K562 (cell line): ENCODE results near the gene MOG. TPM values are rescaled to one million over a fixed set of nuclear protein-coding genes. Genes with fewer than 3 reads are reported as not detected.

Experiments
- HDAC1 ChIP-seq, 2 experiments: fragments of 450-650 bp; IDR thresholded peaks; 2 replicates each; pipeline ENCODE4 v1.6.1; 2016 to 2017; ENCODE audit warnings: inconsistent platforms in 1 of 2, mild to moderate bottlenecking in 1 of 2, moderate library complexity in 1 of 2
- HNRNPK ChIP-seq: fragments of 200-400 bp; formaldehyde crosslinking; IDR thresholded peaks from one replicate; pipeline ENCODE4 v1.6.1; 2018; ENCODE audit warnings: mild to moderate bottlenecking, low read depth, low read length; ENCODE audit not compliant: poor library complexity, severe bottlenecking
- NELFE ChIP-seq: IDR thresholded peaks from 2 replicates; pipeline ENCODE4 v1.6.1; 2011; ENCODE audit warnings: mild to moderate bottlenecking; ENCODE audit not compliant: insufficient read depth, insufficient read length
- NR2C1 ChIP-seq, 2 experiments: fragments of 450-650 bp; IDR thresholded peaks; 2 replicates each; pipeline ENCODE4 v1.6.1; 2017; ENCODE audit warnings: mild to moderate bottlenecking in 2 of 2, antibody characterized with exemption in 1 of 2, inconsistent platforms in 1 of 2, missing compliant biosample characterization in 1 of 2, missing genetic modification characterization in 1 of 2
- RHOXF2B ChIP-seq: fragments of 250-450 bp; sonication (Bioruptor Pico); conservative IDR thresholded peaks from 2 replicates; pipeline ENCODE4 v1.5.1; 2021
- THRAP3 ChIP-seq: fragments of 450-650 bp; IDR thresholded peaks from 2 replicates; pipeline ENCODE4 v1.6.1; 2016; ENCODE audit warnings: mild to moderate bottlenecking, inconsistent platforms, borderline replicate concordance
- ZNF384 ChIP-seq: IDR thresholded peaks from 2 replicates; pipeline ENCODE4 v1.6.1; 2012; ENCODE audit warnings: low read depth, low read length, improper control_type of control experiment
- polyA plus RNA-seq, 8 experiments: library from polyadenylated mRNA; depleted of rRNA in 4 of 8; stranded (reverse) in 5 of 8; unstranded in 3 of 8; fragments of >200 nt; fragmentation: Nextera tagmentation in 2 of 8; fragmentation: Illumina TruSeq in 1 of 8; extraction: Ambion mirVana in 2 of 8; extraction: Trizol in 1 of 8; gene quantifications; 2 replicates each; pipeline versions ENCODE4 v1.2.1 to v1.2.3, GENCODE V29; 2011 to 2014; ENCODE audit warnings: inconsistent platforms in 1 of 8, missing spikeins in 1 of 8
- total RNA-seq, 7 experiments: library from RNA; depleted of rRNA in 6 of 7; stranded (reverse); fragments of >200 nt in 6 of 7; fragmentation: Illumina TruSeq in 2 of 7; extraction: Trizol in 2 of 7; gene quantifications; 2 replicates each; pipeline versions ENCODE4 v1.2.1 to v1.2.3, GENCODE V29; 2011 to 2021; ENCODE audit warnings: low replicate concordance in 1 of 7
- TF ChIP-seq, protein P1 (sequence below): sonication (generic); formaldehyde crosslinking; IDR thresholded peaks from 2 replicates; pipeline ENCODE4 v1.8.0; 2022; ENCODE audit warnings: mild to moderate bottlenecking, missing genetic modification reagents
- TF ChIP-seq, protein P2 (sequence below): fragments of 450-650 bp; IDR thresholded peaks from 2 replicates; pipeline ENCODE4 v1.6.1; 2016; ENCODE audit warnings: mild to moderate bottlenecking, moderate library complexity
- TF ChIP-seq, protein P3 (sequence below), 2 experiments: IDR thresholded peaks; 2 replicates each; pipeline ENCODE4 v1.6.1; 2012; ENCODE audit warnings: improper control_type of control experiment in 2 of 2, low read depth in 2 of 2, low read length in 2 of 2, borderline replicate concordance in 1 of 2

MOG gene
- total and polyA plus RNA-seq, 9 of the 15 experiments (the other 6 are each of a cell fraction or from before 2014, with no cell fraction given) = not detected

DNA sequence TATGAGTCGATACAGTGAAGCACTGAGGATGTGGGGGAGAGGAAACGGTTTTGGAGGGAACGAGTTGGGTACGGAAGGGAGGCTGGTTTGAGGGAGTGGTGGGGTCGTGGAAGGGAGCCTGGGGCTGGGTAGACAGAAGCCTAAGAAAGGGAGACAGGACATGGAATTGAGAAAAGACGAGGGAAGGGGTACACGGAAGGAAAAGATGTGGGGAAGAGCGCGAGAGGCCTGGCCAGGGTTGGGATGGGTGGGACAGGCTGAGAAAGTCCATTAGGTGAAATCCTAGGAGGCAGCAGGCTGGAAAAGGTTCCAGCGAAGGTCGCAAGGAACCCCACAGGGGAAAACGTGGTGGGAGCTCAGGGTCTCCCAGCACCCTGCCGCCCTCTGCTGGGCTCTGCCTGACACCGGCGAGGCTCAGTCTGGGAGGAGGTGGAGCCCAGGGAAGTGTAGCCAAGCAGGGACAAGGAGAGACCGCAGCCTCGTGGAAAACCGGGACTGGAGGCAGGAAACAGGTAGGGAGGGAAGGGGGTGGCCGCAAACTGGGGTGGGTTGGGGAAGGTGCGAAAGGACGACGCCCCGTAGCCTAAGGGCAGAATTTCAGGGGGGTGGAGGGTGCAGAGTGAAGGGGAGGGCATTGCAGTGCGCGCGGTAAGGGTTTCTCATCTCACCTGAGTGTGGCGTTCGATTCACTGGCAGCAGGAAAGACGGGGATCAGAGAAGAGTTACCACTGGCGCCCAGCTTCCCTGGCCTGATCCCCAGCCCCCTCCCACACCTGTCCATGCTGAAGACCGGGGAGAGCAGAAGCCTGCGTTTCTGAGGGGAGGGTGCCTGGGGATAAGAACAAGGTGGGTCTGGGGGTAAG is 28.2 kb upstream of the MOG start (continued):
- TF ChIP-seq, protein P1, sequence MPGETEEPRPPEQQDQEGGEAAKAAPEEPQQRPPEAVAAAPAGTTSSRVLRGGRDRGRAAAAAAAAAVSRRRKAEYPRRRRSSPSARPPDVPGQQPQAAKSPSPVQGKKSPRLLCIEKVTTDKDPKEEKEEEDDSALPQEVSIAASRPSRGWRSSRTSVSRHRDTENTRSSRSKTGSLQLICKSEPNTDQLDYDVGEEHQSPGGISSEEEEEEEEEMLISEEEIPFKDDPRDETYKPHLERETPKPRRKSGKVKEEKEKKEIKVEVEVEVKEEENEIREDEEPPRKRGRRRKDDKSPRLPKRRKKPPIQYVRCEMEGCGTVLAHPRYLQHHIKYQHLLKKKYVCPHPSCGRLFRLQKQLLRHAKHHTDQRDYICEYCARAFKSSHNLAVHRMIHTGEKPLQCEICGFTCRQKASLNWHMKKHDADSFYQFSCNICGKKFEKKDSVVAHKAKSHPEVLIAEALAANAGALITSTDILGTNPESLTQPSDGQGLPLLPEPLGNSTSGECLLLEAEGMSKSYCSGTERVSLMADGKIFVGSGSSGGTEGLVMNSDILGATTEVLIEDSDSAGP (CRISPR knock-in tag) = no peak
- TF ChIP-seq RHOXF2B (CRISPR knock-in tag) (no peak), ZNF384 (no peak), NR2C1 (IDR thresholded peaks at IDR 0.05) (no peak), NR2C1 (tag; IDR thresholded peaks at IDR 0.05) (no peak), HNRNPK (no peak), THRAP3 (peak; percentile 55; the same call in 1 of the 2 replicates), HDAC1 (IDR thresholded peaks at IDR 0.05) (peak; percentile 38 to 89; a peak in 2 of 4 replicates), NELFE (no peak)
- TF ChIP-seq, protein P2, sequence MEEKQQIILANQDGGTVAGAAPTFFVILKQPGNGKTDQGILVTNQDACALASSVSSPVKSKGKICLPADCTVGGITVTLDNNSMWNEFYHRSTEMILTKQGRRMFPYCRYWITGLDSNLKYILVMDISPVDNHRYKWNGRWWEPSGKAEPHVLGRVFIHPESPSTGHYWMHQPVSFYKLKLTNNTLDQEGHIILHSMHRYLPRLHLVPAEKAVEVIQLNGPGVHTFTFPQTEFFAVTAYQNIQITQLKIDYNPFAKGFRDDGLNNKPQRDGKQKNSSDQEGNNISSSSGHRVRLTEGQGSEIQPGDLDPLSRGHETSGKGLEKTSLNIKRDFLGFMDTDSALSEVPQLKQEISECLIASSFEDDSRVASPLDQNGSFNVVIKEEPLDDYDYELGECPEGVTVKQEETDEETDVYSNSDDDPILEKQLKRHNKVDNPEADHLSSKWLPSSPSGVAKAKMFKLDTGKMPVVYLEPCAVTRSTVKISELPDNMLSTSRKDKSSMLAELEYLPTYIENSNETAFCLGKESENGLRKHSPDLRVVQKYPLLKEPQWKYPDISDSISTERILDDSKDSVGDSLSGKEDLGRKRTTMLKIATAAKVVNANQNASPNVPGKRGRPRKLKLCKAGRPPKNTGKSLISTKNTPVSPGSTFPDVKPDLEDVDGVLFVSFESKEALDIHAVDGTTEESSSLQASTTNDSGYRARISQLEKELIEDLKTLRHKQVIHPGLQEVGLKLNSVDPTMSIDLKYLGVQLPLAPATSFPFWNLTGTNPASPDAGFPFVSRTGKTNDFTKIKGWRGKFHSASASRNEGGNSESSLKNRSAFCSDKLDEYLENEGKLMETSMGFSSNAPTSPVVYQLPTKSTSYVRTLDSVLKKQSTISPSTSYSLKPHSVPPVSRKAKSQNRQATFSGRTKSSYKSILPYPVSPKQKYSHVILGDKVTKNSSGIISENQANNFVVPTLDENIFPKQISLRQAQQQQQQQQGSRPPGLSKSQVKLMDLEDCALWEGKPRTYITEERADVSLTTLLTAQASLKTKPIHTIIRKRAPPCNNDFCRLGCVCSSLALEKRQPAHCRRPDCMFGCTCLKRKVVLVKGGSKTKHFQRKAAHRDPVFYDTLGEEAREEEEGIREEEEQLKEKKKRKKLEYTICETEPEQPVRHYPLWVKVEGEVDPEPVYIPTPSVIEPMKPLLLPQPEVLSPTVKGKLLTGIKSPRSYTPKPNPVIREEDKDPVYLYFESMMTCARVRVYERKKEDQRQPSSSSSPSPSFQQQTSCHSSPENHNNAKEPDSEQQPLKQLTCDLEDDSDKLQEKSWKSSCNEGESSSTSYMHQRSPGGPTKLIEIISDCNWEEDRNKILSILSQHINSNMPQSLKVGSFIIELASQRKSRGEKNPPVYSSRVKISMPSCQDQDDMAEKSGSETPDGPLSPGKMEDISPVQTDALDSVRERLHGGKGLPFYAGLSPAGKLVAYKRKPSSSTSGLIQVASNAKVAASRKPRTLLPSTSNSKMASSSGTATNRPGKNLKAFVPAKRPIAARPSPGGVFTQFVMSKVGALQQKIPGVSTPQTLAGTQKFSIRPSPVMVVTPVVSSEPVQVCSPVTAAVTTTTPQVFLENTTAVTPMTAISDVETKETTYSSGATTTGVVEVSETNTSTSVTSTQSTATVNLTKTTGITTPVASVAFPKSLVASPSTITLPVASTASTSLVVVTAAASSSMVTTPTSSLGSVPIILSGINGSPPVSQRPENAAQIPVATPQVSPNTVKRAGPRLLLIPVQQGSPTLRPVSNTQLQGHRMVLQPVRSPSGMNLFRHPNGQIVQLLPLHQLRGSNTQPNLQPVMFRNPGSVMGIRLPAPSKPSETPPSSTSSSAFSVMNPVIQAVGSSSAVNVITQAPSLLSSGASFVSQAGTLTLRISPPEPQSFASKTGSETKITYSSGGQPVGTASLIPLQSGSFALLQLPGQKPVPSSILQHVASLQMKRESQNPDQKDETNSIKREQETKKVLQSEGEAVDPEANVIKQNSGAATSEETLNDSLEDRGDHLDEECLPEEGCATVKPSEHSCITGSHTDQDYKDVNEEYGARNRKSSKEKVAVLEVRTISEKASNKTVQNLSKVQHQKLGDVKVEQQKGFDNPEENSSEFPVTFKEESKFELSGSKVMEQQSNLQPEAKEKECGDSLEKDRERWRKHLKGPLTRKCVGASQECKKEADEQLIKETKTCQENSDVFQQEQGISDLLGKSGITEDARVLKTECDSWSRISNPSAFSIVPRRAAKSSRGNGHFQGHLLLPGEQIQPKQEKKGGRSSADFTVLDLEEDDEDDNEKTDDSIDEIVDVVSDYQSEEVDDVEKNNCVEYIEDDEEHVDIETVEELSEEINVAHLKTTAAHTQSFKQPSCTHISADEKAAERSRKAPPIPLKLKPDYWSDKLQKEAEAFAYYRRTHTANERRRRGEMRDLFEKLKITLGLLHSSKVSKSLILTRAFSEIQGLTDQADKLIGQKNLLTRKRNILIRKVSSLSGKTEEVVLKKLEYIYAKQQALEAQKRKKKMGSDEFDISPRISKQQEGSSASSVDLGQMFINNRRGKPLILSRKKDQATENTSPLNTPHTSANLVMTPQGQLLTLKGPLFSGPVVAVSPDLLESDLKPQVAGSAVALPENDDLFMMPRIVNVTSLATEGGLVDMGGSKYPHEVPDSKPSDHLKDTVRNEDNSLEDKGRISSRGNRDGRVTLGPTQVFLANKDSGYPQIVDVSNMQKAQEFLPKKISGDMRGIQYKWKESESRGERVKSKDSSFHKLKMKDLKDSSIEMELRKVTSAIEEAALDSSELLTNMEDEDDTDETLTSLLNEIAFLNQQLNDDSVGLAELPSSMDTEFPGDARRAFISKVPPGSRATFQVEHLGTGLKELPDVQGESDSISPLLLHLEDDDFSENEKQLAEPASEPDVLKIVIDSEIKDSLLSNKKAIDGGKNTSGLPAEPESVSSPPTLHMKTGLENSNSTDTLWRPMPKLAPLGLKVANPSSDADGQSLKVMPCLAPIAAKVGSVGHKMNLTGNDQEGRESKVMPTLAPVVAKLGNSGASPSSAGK = peak; percentile 81
- TF ChIP-seq, protein P3, sequence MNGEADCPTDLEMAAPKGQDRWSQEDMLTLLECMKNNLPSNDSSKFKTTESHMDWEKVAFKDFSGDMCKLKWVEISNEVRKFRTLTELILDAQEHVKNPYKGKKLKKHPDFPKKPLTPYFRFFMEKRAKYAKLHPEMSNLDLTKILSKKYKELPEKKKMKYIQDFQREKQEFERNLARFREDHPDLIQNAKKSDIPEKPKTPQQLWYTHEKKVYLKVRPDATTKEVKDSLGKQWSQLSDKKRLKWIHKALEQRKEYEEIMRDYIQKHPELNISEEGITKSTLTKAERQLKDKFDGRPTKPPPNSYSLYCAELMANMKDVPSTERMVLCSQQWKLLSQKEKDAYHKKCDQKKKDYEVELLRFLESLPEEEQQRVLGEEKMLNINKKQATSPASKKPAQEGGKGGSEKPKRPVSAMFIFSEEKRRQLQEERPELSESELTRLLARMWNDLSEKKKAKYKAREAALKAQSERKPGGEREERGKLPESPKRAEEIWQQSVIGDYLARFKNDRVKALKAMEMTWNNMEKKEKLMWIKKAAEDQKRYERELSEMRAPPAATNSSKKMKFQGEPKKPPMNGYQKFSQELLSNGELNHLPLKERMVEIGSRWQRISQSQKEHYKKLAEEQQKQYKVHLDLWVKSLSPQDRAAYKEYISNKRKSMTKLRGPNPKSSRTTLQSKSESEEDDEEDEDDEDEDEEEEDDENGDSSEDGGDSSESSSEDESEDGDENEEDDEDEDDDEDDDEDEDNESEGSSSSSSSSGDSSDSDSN (IDR thresholded peaks at IDR 0.05; ENCODE audit: borderline replicate concordance in 1 of 2, low read depth in 2 of 2, low read length in 2 of 2) = 0 out of 4 replicates have a peak, but pooled peaks of 1 of the 2 experiments have one; percentile 57
